Daoy (cell line): ENCODE results near the gene TF. TPM values are rescaled to one million over a fixed set of nuclear protein-coding genes. Genes with fewer than 3 reads are reported as not detected.
A peak's percentile ranks its signal among the peaks of the same experiment; 100 is the strongest.

Experiments used
- DNase-seq: peaks from one replicate; pipeline ENCODE4 v3.0.0-alpha.2; 2015; ENCODE audit warnings: low read depth
- total RNA-seq: library from RNA; depleted of rRNA; stranded (reverse); fragments of >200 nt; shearing (Covaris generic); gene quantifications from 2 replicates; pipeline ENCODE4 v1.2.3, GENCODE V29; 2014; rRNA removed

TF gene
- total RNA-seq, 1 experiment from 2014 or later = not detected

DNA sequence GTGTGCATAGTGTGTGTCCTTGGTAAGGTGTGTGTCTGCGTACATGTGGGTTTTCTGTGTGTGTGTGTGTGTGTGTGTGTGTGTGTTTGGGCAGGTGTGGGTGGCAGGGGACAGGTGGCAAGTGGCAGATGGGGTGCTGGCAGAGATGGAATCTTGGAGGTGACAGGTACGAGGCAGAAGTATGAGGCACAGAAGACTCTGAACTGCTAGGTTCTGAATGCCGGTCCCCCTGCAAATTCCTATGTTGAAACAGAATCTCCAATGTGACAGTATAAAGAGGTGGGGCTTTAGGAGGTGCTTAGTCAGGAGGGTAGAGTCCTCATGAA lies 89.2 kb downstream of the TF start:
- DNase-seq = no peak

DNA sequence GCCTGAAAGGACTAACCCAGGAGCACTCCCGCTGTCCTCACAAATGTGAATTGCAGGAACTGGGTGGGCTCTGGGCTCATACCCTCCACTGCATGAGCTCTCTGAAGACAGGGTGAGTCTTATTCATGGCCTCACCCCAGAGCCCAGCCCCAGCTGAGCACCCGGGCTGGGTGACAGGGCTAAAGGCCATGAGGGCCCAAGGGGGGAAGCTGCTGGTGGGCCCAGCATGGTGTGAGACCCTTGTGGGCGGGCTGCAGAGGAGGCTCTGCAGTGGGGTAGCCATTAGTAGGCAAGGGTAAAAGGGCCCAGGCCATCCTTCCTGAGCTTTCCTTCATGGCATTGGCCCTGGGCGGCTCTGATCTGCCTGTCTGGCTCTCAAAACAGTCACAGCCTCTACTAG lies 89.8 kb downstream of the TF start:
- DNase-seq = no peak

- no peak for DNase-seq
Observed at GRCh38 chr3:133836497-133837158, 90.4 kb downstream of the TF start.

DNA sequence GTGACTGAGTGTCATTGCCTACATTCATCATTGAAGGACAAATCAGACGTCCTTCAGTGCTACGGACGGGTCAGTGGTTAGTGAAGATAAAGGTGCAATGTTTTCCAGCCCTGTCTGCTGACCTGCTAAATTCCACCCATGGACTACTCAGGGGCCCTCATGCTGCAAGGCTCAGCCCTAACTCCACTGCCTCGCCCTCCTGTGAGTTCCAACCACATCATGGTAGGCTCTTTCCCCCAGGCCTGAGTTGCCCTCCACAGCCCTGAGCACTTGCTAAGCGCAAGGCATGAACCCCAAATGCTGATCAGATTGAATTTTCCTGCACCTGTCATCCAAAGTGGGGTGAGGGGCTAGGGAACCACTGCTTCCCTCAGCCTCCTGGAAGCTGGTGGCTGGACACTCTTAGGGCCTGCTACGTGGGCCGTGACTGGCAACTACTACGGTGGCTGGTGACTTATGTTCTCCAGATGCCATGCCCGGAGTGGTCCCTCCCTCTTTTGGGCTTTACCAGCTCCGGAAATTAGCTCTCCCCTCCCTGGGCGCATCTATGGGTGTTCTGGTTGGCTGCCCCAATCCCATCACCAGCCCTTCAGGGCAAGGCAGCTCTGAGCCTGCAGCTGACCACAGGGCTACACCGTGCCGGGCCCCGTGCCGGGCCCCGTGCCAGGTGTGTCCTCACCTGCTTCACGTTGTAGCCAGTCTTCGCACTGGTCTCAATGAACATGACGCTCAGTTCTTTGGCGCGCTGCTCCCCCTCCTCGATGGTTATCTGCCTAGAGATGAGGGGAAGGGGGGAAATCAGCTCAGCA lies 91.5 kb downstream of the TF start:
- DNase-seq = no peak

- no peak for DNase-seq
Observed at GRCh38 chr3:133838296-133838789, 92.2 kb downstream of the TF start.

GRCh38 chr3:133838916-133839800 lies 93.0 kb downstream of the TF start:
- DNase-seq = no peak

- no peak for DNase-seq
Observed at GRCh38 chr3:133840055-133840737, 94.0 kb downstream of the TF start.

GRCh38 chr3:133840767-133841166 lies 94.6 kb downstream of the TF start:
- no peak for DNase-seq

GRCh38 chr3:133841196-133841595 lies 95.0 kb downstream of the TF start:
- no peak for DNase-seq

DNA sequence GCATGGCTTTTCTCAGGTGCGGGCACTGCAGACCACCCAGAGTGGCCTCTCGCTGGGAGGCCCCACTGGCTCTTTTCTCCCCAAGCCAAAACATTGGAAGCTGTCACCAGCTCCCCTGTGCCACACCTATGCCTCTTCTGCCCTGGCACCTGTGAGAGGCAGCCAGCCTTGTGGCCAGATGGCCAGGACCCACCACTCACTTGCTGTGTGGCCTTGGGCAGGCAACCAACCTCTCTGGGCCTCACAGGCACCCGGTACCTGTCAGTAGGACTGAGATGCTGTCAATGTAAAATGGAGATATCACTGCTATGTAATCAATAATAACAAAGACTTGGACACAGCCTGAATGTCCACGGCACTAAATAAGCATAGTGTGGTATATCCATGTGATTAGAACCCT lies 96.0 kb downstream of the TF start:
- no peak for DNase-seq

- peak; percentile 25 for DNase-seq
Observed at GRCh38 chr3:133843634-133844033, 97.4 kb downstream of the TF start.

DNA sequence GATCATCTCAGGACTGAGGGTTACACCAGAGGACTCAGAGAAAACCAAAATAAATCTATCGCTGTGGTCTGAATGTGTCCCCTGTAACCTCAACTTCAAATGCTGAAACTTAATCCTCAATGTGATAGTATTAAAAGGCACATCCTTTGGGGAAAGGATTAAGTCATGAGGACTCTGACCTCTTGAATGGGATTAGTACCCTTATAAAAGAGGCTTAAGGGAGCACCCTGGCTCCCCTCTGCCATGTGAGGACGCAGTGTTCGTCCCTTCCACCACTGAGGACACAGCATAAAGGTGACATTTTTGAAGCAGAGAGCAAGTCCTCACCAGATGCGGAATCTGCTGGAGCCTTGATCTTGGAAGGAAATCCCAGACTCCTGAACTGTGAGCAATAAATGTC lies 98.9 kb downstream of the TF start:
- no peak for DNase-seq

Other genes starting within 250 kb of the TF start
- gene CDV3, start 172.7 kb upstream of the TF start, total RNA-seq = 196 and 211 TPM in 2 replicates
- gene TOPBP1, start 84.5 kb upstream of the TF start, total RNA-seq = 83.4 and 84.9 TPM in 2 replicates
- 117 and 156 TPM in 2 replicates for gene SRPRB, start 59.4 kb downstream of the TF start, total RNA-seq
- gene RAB6B, start 149.5 kb downstream of the TF start, total RNA-seq = 1.1 and 1.4 TPM in 2 replicates